ENCODE data around the gene CNOT3.
A peak's percentile ranks its signal among the peaks of the same experiment; 100 is the strongest.
"Not testable (repeated sequence)": the region's sequence is repeated elsewhere in the genome, so short reads cannot be mapped to it uniquely, and the experiment has no call there.

Gene CNOT3

DNA sequence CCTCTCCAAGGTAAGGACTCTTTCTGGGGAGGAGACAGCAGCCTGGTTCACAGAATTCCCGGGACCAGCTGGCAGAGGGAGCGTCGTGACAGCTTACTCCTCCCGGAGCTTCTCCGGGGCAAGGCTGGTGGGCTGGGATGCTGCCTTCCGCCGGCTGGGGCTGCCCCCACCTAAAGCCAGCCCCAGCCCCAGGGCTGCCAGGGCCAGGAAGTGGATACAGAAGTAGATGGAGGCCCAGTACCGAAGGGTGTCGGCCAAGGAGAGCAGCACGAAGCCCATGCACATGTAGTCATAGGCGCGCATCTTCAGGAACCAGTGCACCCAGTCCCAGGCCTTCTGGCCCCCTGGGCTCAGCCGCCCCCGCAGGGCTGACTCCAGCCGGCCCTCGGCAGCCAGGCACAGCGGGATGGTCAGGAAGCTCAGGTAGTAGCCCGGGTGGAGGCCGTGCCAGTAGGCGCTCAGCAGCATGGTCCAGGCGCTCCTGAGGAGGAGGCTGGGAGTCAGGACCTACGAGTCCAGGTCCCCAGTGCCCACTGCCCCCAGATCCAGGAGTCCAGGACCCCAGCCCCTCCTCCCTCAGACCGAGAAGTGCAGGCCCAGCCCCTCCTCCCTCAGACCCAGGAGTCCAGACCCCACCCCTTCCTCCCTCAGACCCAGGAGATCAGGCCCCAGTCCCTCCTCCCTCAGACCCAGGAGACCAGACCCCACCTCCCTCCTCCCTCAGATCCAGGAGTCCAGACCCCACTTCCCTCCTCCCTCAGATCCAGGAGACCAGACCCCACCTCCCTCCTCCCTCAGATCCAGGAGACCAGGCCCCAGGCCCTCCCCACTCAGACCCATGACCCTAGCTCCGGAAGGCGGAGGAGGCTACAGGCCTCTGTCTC lies 36.6 kb downstream of the CNOT3 start:
- no peaks in the 10 kb centered on the region for H3K36me3 Mint-ChIP-seq (ENCODE audit: insufficient read depth)
- no peaks in the 10 kb centered on the region for H3K9me3 Mint-ChIP-seq
- DNase-seq (no peak), ATAC-seq (replicated peaks) (no peak)
- no peak overlapping the region for H3K4me3 Mint-ChIP-seq
- no peaks in the 10 kb centered on the region for H3K27me3 Mint-ChIP-seq
- H3K4me1 Mint-ChIP-seq (ENCODE audit: low read depth in 2 of 2), result peaks cover 2 to 4% of the 10 kb centered on the region in 2 donors
- peak overlapping the region in 1 of 2 donors; percentile 51 for H3K27ac Mint-ChIP-seq

DNA sequence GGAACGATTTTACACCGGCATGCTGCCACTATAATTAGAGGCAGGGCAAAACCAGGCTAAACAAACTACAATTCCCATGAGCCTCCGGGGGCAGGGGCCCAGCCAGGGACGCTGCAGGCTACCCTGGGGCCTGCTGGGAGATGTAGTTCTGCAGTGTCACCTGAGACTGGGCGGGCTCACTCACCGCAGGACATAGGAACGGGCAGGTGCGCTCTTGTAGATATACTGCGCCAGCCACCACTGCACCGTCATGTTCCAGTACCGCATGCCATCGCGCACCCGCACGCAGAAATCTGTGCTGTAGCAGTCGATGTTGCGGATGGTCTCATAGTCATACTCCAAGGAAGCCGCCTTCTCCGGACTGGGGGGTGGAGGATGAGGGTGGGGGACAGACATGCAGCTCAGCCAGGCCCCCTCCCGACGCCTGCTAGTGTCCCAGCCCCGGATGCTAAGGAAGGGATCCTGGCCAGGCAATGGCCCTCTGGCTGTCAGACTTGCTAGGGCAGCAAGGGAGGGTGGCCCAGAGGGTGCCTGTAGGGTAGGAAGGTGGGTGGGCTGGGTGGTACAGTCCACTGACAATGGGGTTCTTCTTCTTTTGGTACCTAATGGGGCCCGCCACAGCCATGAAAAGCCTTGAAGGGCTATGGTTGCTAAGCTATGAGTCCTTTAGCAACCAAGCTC lies 41.2 kb downstream of the CNOT3 start:
- no peak overlapping the region for H3K27ac Mint-ChIP-seq
- ATAC-seq (replicated peaks) (peak; percentile 91), DNase-seq (peak in 1 of 3 experiments; percentile 43)
- H3K9me3 Mint-ChIP-seq, result no peaks in the 10 kb centered on the region
- no peaks in the 10 kb centered on the region for H3K4me1 Mint-ChIP-seq (ENCODE audit: low read depth in 2 of 2)
- H3K27me3 Mint-ChIP-seq, result no peaks in the 10 kb centered on the region
- H3K4me3 Mint-ChIP-seq, result no peak overlapping the region
- peaks cover 3% of the 10 kb centered on the region for H3K36me3 Mint-ChIP-seq (ENCODE audit: insufficient read depth)

DNA sequence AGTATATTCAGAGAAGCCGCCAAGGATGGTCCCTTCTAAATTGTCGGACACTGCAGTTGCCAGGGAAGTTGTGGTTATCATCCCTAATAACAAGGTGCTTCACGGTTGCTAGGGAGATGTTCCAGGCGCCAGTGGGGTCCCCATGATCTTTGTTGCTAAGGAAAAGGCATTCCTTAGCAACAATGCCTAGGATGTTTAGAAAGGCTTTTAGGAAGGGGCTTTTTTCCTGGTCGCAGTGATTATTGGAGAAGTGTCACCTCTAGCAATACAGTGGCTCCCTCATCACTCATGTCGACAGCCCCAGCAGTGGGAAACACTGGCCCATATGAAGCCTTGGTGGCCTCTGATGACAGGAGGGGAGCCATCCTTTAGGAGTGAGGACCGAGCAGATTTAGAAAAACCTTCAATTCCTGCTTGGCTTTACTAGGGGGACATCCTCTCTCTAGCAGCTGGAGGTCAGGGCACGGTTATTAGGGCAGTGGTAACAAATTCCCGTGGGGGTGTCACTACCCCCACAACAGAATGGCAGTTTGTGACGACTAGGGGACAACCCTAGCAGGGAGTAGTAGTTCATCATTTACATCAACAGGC lies 41.8 kb downstream of the CNOT3 start:
- Mint-ChIP-seq H3K4me3 (no peak overlapping the region), H3K27me3 (no peaks in the 10 kb centered on the region), H3K36me3 (ENCODE audit: insufficient read depth) (peaks cover 3% of the 10 kb centered on the region), H3K9me3 (no peaks in the 10 kb centered on the region), H3K27ac (no peak overlapping the region), H3K4me1 (ENCODE audit: low read depth in 2 of 2) (no peaks in the 10 kb centered on the region)
- ATAC-seq (replicated peaks) (no peak), DNase-seq (no peak)

DNA sequence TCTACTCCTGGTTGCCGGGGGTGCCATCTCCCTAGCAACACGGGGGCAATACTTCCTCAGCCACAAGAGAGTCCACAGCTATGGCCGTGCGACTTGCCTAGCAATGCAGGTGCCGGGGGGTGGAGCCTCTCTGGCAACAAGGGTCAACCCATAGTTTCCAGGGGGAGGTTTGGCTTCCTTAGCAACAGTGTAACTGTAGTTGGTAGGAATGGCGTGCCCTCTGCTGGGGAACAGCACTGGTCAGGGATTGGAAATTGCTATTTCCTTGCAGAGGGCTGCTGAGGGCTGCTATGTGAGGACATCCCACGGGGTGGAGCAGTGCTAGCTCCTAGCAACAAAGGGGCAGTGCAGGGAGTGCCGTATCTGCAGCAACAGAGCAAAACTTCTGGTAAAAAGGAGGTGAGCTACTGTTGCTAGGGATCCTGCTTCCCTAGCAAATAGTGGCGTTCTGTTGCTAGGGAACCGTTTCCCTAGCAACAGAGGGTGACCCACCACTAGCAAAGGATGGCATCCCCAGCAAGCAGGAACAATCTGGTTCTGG lies 42.4 kb downstream of the CNOT3 start:
- Mint-ChIP-seq H3K9me3 (no peaks in the 10 kb centered on the region), H3K27me3 (no peaks in the 10 kb centered on the region), H3K4me3 (no peak overlapping the region), H3K36me3 (ENCODE audit: insufficient read depth) (peaks cover 6% of the 10 kb centered on the region), H3K27ac (no peak overlapping the region), H3K4me1 (ENCODE audit: low read depth in 2 of 2) (no peaks in the 10 kb centered on the region)
- no peak for DNase-seq
- ATAC-seq (replicated peaks), result no peak

DNA sequence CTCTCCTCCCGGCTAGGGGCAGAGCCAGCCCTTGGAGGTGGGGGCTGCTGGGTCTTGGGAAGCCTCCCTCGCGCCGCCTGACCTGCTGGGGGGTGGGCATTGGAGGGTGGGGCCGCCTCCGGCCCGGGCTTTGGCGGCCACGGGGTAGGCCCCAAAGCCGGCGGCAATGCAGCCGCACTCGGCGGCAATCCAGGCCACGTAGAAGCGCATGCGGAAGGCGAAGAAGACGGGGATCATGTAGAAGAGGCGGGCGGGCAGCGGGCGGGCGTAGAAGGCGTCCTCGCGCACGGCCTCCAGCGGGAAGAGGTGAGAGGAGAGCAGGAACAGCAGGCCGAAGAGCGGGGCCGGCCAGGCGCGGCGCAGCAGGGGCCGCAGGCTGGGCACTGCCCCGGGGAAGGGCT lies 43.1 kb downstream of the CNOT3 start:
- Mint-ChIP-seq H3K36me3 (ENCODE audit: insufficient read depth) (peaks cover 8% of the 10 kb centered on the region), H3K4me1 (ENCODE audit: low read depth in 2 of 2) (peaks cover 0 to 5% of the 10 kb centered on the region in 2 donors), H3K4me3 (no peak overlapping the region), H3K27me3 (no peaks in the 10 kb centered on the region), H3K27ac (no peak overlapping the region), H3K9me3 (no peaks in the 10 kb centered on the region)
- DNase-seq, result no peak
- ATAC-seq (replicated peaks), result no peak

DNA sequence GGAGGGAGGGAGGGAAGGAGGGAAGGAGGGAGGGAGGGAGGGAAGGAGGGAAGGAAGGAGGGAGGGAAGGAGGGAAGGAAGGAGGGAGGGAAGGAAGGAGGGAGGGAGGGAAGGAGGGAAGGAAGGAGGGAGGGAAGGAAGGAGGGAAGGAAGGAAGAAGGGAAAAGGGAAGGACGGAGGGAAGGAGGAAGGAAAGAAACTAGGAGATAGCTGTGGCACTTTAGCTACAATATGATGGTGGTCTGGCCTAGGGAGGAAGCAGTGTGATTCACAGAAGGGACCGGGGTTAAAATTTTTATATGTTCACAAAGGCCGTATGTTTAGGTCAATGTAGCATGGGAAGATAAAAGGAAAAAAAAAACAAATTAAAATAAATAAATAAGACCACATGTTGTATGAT lies 44.3 kb downstream of the CNOT3 start:
- H3K9me3 Mint-ChIP-seq; H3K27me3 Mint-ChIP-seq; DNase-seq; H3K27ac Mint-ChIP-seq; H3K4me1 Mint-ChIP-seq (ENCODE audit: low read depth in 2 of 2); H3K36me3 Mint-ChIP-seq (ENCODE audit: insufficient read depth); H3K4me3 Mint-ChIP-seq; ATAC-seq (replicated peaks): not testable (repeated sequence)

DNA sequence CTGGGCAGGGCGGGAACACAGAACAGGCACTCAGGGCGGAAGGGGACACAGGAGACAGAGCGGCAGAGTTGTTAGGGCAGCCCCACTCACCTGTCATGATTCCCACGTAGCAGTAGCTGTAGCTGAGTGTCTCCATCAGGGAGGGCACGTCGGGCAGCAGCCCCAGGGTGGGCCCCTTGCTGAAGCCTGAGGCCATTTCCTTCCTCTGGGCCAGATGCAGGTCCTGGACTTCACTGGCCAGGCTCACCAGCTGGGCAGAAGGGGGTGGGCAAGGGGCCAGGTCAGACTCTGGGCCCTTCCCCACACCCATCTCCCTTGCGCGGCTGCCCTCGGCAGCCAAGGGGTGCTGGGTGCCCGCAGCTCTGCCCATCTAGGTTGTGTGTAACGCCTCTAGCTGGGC lies 45.9 kb downstream of the CNOT3 start:
- Mint-ChIP-seq H3K27ac (no peak overlapping the region), H3K9me3 (no peaks in the 10 kb centered on the region), H3K4me1 (ENCODE audit: low read depth in 2 of 2) (peaks cover 9 to 14% of the 10 kb centered on the region in 2 donors), H3K36me3 (ENCODE audit: insufficient read depth) (peaks cover 9% of the 10 kb centered on the region), H3K4me3 (no peak overlapping the region), H3K27me3 (no peaks in the 10 kb centered on the region)
- DNase-seq (no peak), ATAC-seq (replicated peaks) (no peak)

DNA sequence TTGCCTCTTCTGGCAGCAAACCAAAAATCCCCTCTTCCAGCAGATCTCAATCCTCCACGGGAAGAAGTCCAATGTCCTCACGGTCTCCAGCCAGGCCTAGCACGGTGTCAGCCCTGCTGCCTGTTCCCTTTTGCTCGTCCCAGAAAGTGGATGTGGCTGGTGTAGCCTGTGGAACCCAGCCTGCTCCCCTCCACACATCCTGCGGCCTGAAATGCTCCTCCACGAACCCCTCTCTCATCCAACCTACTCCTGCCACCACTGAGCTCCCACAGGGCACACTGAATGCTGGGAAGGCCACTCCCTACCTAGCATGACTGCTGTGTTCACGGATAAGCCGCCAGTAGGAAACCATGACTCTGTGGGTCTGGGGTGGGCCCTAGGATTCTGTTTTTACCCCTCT lies 48.8 kb downstream of the CNOT3 start:
- ATAC-seq (replicated peaks), result no peak
- H3K4me3 Mint-ChIP-seq, result no peak overlapping the region
- H3K9me3 Mint-ChIP-seq, result no peaks in the 10 kb centered on the region
- peak overlapping the region in 1 of 2 donors; percentile 65 for H3K27ac Mint-ChIP-seq
- H3K36me3 Mint-ChIP-seq (ENCODE audit: insufficient read depth), result peaks cover 21% of the 10 kb centered on the region
- no peaks in the 10 kb centered on the region for H3K27me3 Mint-ChIP-seq
- DNase-seq, result no peak
- peaks cover 17% of the 10 kb centered on the region in 2 donors for H3K4me1 Mint-ChIP-seq (ENCODE audit: low read depth in 2 of 2)

DNA sequence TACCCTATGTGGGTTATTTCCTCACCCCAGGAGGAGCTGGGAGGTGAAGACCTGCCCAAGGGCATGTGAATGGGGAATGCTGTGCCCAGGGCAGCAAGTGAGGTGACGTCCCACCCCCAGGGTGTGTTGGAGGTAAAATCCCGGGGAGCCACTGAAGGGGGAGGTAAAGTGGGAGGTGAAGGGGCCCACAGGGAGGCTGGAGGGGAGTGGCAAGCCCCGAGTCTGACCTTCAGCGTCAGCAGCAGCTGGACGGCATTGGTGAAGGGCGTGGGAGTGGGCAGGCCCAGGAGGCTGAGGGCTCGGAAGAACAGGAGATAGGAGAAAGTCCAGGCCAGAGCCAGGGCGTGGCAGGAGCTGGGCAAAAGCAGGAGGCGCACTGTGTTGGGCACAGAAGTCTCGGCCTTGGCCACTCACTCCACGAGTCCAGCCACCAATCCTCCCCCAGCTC lies 49.4 kb downstream of the CNOT3 start:
- no peak for DNase-seq
- Mint-ChIP-seq H3K27me3 (no peaks in the 10 kb centered on the region), H3K27ac (peak overlapping the region; percentile 42 to 65), H3K36me3 (ENCODE audit: insufficient read depth) (peaks cover 21% of the 10 kb centered on the region), H3K9me3 (no peaks in the 10 kb centered on the region), H3K4me3 (peak overlapping the region; percentile 52 to 97), H3K4me1 (ENCODE audit: low read depth in 2 of 2) (peaks cover 22% of the 10 kb centered on the region in 2 donors)
- no peak for ATAC-seq (replicated peaks)

DNA sequence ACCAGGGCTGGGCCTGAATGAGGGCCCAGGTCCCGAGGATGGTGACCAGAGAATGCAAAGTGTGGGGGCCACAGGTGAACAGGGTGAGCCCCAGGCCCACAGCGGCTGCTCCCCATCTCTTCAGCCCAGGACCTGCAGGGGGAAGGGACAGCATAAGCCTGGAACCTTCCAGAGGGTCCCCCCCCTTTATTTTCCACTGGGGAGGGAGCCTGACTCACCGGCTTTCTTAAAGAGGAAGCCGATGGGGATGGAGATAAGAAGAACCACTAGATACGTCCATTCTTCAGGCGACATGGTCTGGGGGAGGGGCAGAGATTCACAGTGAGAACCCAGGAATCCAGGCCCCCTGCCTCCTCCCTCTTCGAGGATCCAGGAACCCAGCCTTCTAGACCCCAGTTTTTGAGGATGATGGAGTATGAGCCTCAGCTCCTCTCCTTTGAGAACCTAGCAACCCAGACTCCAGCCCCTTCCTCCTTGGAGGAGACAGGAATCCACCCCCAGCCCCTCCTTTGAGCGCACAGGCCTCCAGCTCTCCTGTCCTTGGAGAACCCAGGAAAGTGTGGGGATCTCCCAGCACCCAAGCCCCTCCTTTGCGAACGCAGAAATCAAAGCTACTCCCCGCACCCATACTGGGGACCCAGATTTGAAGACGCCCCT lies 50.8 kb downstream of the CNOT3 start:
- ATAC-seq (replicated peaks), result no peak
- H3K27me3 Mint-ChIP-seq, result no peaks in the 10 kb centered on the region
- DNase-seq, result peak in 1 of 3 experiments; percentile 37
- peaks cover 34% of the 10 kb centered on the region for H3K36me3 Mint-ChIP-seq (ENCODE audit: insufficient read depth)
- H3K4me3 Mint-ChIP-seq, result peak overlapping the region; percentile 97
- H3K9me3 Mint-ChIP-seq, result no peaks in the 10 kb centered on the region
- H3K27ac Mint-ChIP-seq, result peak overlapping the region; percentile 99
- peaks cover 29% of the 10 kb centered on the region in 2 donors for H3K4me1 Mint-ChIP-seq (ENCODE audit: low read depth in 2 of 2)

DNA sequence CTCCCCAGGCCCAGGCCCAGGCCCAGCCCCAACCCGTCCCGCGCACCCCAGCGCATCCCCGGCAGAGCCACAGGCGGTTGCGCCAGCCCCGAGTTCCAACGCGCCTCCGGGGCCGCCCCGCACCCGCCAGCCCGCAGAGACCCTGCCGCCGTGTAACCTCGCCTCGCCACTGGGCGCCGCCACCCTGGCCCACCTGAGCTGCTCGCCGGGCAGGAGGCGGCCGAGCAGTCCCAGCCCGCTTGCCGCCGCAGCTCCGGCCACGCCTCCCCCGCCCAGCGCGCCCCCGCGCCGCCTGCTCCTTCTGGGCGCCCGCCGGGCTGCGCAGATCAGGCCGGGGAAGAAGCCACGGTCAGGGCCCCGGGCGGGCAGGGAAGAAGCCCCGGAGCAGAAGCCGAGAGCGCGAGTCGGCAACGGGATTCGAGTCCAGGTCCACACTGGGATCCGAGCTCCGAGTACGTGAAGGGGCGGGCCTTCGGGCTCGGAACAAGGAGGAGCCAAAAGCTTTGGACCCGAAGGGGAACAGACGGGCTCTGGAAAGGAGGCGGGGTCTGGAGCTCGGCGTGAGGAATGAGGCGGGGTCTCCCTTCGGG lies 51.7 kb downstream of the CNOT3 start, which contains the start of gene MBOAT7:
Gene MBOAT7 (minus strand): TSS at position 436 of the 590 bp plus-strand sequence. CDS start 1,072 bp downstream, outside the sequence.
- peaks cover 29 to 30% of the 10 kb centered on the region in 2 donors for H3K4me1 Mint-ChIP-seq (ENCODE audit: low read depth in 2 of 2)
- peak; percentile 4 for ATAC-seq (replicated peaks)
- no peaks in the 10 kb centered on the region for H3K9me3 Mint-ChIP-seq
- peak within 1 kb of the TSS; percentile 99 for H3K27ac Mint-ChIP-seq
- H3K27me3 Mint-ChIP-seq, result no peaks in the 10 kb centered on the region
- DNase-seq, result no peak
- peaks cover 40% of the 10 kb centered on the region for H3K36me3 Mint-ChIP-seq (ENCODE audit: insufficient read depth)
- peak within 1 kb of the TSS; percentile 97 for H3K4me3 Mint-ChIP-seq

DNA sequence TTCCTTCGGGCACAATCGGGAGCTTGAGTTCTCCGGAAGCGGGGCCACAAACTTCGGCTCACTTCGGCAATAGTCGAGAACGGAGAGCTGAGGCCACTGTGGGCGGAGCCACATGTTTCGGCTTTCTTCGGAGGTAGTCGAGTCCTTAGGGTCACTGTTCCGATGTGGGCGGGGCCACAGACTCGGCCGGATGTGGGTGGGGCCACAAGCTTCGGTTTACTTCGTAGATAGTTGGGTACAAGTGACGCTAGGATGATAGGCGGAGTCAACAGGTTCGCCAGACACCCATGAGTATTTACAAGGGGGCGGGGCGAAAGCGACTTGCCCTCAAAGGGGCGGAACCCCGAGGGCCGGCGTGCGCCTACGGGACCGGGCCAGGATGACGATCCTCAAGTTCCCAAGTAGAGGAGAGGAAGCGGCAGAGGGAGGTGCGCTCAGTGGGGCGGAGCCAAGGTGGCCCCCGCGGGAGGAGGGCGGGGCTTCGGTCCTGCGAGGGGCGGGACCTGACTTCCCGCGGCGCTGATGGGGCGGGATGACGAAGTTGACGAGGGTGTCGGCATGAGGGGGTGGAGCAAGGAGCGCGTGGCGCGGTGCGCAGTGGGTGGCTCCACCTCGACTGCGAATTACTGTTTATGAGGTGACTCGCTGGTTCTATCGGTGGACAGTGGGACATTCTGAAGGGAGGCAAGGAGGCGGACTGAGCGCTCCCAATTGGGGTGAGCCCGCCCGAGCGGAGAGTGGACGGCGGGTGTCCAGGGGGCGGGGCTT lies 52.4 kb downstream of the CNOT3 start:
- ATAC-seq (replicated peaks) (peak; percentile 52), DNase-seq (peak; percentile 100)
- H3K9me3 Mint-ChIP-seq, result no peaks in the 10 kb centered on the region
- peak overlapping the region; percentile 97 for H3K4me3 Mint-ChIP-seq
- H3K36me3 Mint-ChIP-seq (ENCODE audit: insufficient read depth), result peaks cover 44% of the 10 kb centered on the region
- peak overlapping the region; percentile 99 for H3K27ac Mint-ChIP-seq
- peaks cover 29 to 30% of the 10 kb centered on the region in 2 donors for H3K4me1 Mint-ChIP-seq (ENCODE audit: low read depth in 2 of 2)
- no peaks in the 10 kb centered on the region for H3K27me3 Mint-ChIP-seq
